ENCODE data around the gene SYTL3.

DNA sequence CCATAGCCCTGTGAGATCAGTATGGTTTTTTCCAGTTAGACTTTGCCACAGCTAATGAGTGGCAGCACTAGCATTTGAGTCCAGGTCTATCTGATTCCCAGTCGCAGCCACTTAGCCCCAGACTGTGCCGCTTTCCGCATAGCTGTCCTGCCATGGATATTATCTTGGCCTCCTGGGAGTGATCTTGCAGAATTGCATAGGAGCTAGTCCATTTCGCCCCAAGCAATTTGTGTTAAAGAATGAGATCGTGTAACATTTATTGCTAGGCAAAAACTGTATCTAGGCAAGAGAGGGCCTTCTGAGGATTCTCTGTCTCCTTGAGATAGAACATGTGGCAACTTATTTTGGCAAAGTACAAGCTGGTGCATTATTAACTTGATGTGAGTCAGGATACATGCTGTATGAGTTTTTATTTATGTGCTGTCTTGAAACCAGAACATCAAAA, 95.2 kb downstream of the SYTL3 start:
- TF ChIP-seq L3MBTL2 (conservative IDR thresholded peaks at IDR 0.05) = no peak
- no peak for TF ChIP-seq FOXM1 (IDR thresholded peaks at IDR 0.05; ENCODE audit: borderline replicate concordance)
- no peak for TF ChIP-seq SP1 (IDR thresholded peaks at IDR 0.05)
- no peak for TF ChIP-seq ZNF384 (IDR thresholded peaks at IDR 0.05)
- no peak for TF ChIP-seq FOXK2 (IDR thresholded peaks at IDR 0.05)
- no peak for TF ChIP-seq FOXA1 (IDR thresholded peaks at IDR 0.05)
- TF ChIP-seq HDGF (IDR thresholded peaks at IDR 0.05; ENCODE audit: borderline replicate concordance) = no peak
- TF ChIP-seq TARDBP (IDR thresholded peaks at IDR 0.05) = no peak
- no peak for TF ChIP-seq ELF4 (IDR thresholded peaks at IDR 0.05)
- no peak for TF ChIP-seq ARNT (IDR thresholded peaks at IDR 0.05)
- TF ChIP-seq LEF1 (IDR thresholded peaks at IDR 0.05; ENCODE audit: borderline replicate concordance) = no peak
- TF ChIP-seq BHLHE40 (IDR thresholded peaks at IDR 0.05; ENCODE audit: borderline replicate concordance) = no peak
- TF ChIP-seq SUZ12 (IDR thresholded peaks at IDR 0.05) = no peak

All from HEK293T (cell line).